Fibroblast of skin of left biceps (primary cell): ENCODE data around the gene FIP1L1.
"Not testable (repeated sequence)": the region's sequence is repeated elsewhere in the genome, so short reads cannot be mapped to it uniquely, and the experiment has no call there.

ENCODE experiments used
- DNase-seq, 2 experiments: peaks; one replicate each; pipeline ENCODE4 v3.0.0-alpha.2; 2013; ENCODE audit warnings: low read depth in 2 of 2

The FIP1L1 gene, protein sequence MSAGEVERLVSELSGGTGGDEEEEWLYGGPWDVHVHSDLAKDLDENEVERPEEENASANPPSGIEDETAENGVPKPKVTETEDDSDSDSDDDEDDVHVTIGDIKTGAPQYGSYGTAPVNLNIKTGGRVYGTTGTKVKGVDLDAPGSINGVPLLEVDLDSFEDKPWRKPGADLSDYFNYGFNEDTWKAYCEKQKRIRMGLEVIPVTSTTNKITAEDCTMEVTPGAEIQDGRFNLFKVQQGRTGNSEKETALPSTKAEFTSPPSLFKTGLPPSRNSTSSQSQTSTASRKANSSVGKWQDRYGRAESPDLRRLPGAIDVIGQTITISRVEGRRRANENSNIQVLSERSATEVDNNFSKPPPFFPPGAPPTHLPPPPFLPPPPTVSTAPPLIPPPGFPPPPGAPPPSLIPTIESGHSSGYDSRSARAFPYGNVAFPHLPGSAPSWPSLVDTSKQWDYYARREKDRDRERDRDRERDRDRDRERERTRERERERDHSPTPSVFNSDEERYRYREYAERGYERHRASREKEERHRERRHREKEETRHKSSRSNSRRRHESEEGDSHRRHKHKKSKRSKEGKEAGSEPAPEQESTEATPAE

GRCh38 chr4:53377319-53378170 lies at the start of gene FIP1L1:
FIP1L1 (plus strand) TSS chr4:53377641; CDS start chr4:53377839, 198 bp downstream.
- peak; percentile 72 to 74 for DNase-seq

- not testable (repeated sequence) for DNase-seq
Measured at GRCh38 chr4:53334916-53335315, 42.5 kb upstream of the FIP1L1 start.

DNA sequence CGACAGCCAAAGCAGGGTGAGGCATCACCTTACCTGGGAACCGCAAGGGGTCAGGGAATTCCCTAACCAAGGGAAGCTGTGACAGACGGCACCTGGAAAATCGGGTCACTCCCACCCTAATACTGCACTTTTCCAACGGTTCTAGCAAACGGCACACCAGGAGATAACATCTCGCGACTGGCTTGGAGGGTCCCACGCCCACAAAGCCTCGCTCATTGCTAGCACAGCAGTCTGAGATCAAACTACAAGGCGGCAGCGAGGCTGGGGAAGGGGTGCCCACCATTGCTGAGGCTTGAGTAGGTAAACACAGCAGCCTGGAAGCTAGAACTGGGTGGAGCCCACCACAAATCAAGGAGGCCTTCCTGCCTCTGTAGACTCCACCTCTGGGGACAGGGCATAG lies 37.3 kb upstream of the FIP1L1 start:
- not testable (repeated sequence) for DNase-seq

GRCh38 chr4:53346392-53346791 lies 31.0 kb upstream of the FIP1L1 start:
- not testable (repeated sequence) for DNase-seq

GRCh38 chr4:53346920-53347852 lies 30.3 kb upstream of the FIP1L1 start:
- DNase-seq, result no peak

- no peak for DNase-seq
Measured at GRCh38 chr4:53348046-53348445, 29.4 kb upstream of the FIP1L1 start.

GRCh38 chr4:53349091-53349491 lies 28.4 kb upstream of the FIP1L1 start:
- DNase-seq, result no peak

- DNase-seq, result no peak
Measured at GRCh38 chr4:53354012-53354722, 23.3 kb upstream of the FIP1L1 start.

DNA sequence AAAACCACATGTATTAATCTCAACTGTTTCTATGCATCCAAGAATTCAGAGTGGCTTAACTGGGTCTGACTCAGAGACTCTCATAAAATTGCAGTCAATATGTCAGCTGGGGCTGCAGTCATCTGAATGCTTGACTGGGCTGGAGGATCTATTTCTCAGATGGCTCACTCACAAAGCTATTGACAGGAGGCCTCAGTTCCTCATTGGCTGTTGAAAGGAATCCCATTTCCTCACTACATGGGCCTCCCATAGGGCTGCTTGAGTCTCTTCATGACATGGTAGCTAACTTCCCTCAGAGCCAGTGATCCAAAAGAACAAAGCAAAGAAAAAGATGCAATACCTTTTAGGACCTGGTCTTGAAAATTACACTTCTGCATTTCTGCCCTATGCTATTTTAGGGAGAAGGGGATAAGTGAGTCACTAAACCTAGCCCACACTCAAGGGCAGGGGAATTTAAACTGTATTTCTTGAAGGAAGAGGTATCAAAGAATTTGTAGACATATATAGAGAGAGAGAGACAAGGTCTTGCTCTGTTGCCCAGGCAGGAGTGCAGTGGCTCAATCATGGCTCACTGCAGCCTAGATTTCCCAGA lies 21.4 kb upstream of the FIP1L1 start:
- no peak for DNase-seq

DNA sequence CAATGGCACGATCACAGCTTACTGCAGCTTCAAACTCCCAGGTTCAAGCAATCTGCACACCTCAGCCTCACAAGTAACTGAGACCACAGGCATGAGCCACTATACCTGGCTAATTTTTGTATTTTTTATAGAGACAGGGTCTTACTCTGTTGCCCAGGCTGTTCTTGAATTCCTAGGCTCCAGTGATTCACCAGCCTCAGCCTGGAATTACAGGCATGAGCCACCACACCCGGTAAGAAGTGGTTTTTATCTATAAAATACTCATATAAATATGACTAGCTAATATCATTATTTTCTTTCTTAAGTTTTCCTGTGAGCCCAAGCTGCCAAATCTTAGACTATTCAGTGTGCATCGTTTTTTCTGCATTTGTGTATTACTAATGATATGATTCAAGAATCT lies 16.0 kb upstream of the FIP1L1 start:
- DNase-seq, result no peak

- no peak for DNase-seq
Measured at GRCh38 chr4:53362093-53362492, 15.3 kb upstream of the FIP1L1 start.

GRCh38 chr4:53364624-53365023 lies 12.8 kb upstream of the FIP1L1 start:
- DNase-seq, result no peak

- DNase-seq, result no peak
Measured at GRCh38 chr4:53365121-53365485, 12.3 kb upstream of the FIP1L1 start.

DNA sequence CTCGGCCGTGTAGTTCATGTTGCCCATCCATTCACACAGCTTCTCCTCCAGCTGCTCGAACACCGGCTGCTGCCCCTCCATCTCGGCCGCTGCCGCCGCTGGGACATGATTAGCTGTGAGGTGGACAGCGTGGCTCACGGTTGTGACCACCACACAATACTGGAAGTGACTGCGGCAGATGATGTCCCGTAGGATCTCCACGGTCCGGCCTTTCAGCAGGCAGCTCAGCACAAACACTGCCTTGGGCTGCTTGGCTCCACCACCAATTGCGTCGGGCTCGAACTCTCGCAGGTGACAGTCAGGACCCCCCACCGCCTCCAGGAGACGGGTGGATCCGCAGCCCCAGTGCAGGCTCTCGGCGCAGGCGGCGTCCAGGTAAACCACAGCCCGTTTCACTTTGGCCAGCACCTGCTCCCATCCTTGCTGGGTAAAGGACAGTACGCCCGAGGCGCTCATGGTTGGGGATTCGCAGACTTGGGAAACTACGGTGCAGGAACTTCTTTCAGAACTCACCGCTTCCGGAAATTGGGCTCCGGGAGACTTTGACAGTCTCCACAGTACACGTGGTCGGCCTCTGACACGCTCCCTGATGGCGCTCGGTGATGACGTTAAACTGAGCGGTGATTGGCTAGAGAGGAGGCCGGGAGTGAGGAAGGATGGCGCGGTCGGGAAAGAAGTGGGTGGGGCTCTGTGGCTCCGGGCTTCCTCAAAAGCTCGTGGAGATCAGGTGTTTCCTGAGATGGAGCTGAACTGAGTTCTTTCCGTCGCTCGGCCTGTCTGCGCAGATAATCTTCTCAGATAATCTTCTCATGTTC lies 11.7 kb upstream of the FIP1L1 start, which contains the start of gene SCFD2:
Gene SCFD2 (minus strand): TSS at position 576 of the 815 bp plus-strand sequence.
- DNase-seq, result peak; percentile 94 to 95

DNA sequence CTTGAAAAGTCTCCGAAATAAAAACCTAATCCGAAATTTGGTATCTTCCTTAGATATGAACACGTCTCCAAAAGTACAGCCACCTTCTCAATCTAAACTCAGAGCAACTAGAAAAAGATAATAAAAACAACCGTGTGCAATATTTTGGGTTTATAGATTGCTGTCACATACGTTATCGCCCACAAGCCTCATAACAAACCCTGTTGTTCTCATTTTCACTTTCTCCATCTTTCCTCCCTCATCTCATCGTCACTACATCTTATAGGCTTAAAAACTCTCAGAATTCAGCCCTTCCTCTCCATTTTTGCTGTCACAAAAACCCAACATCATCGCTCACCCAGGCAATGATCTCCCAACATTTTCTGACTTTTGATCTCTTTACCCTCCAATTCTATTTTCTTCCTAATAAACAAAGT lies 11.1 kb upstream of the FIP1L1 start:
- DNase-seq, result no peak

DNA sequence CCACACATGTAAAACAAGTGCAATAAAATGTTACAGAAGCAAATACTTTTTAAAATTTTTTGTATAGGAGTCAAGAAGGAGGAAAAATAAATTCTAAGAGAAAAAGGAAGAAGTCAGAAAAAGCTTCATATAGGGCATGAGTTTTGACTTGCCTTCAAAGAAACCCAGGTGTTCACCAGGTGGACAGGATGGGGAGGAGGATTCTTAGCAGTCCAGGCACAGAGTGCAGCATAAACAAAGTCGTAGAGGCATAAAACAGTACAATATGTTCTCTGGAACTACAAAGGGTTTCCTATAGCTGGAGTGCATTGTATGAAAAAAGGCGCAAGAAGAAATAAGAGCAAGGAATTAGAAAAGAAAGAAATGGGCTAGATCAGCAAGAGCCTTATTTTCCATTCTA lies 9.7 kb upstream of the FIP1L1 start:
- no peak for DNase-seq

- DNase-seq, result no peak
Measured at GRCh38 chr4:53371049-53371448, 6.4 kb upstream of the FIP1L1 start.

GRCh38 chr4:53371843-53372521 lies 5.5 kb upstream of the FIP1L1 start:
- no peak for DNase-seq

DNA sequence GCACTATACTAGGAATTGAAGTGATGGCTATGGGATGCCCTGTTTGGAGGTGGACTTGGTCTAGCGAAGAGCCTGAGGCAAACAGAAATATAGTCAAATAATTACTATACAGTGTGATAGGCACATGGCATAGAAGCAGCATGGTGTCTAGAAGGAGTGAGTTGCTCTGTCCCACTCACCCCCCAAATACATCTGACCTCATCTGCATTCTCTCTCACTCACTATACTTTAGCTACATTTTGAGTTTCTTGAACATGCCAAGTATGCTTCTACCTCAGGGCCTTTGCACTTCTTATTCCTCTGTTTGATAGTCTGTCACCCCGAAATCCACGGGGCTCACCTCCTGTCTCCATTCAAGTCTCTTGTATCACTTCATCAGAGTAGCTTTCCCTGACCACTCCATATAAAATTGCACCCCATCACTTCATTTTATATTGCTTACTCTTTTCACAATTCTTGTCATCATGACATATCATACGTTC lies 2.6 kb upstream of the FIP1L1 start:
- no peak for DNase-seq
